GM21576 (cell line): ENCODE results near the gene CFAP91.

Experiments
- ATAC-seq: cut with Tn5 transposase; IDR thresholded peaks from one replicate; pipeline ENCODE4 v1.9.1; 2021; ENCODE audit warnings: mild to moderate bottlenecking, moderate library complexity; ENCODE audit not compliant: unreplicated experiment

CFAP91 gene

DNA sequence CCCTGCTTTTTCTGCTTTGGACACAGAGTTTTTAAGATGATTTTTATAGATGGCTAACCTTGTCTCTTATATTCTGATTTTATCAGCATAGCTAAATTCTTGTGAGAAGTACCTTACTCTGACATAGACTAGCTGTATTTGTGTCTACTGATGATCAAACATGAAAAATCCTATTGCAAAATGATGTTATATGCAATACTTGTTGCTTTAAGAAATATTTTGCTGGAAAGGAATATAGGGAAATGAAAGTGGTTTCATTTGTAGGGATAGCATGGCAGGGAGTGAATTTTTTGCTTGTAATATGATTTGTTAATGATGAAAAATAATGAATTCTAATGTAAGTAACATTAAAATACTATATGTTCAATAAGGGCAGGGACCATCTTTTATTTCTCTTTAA is 35.9 kb downstream of the CFAP91 start:
- ATAC-seq, result no peak

DNA sequence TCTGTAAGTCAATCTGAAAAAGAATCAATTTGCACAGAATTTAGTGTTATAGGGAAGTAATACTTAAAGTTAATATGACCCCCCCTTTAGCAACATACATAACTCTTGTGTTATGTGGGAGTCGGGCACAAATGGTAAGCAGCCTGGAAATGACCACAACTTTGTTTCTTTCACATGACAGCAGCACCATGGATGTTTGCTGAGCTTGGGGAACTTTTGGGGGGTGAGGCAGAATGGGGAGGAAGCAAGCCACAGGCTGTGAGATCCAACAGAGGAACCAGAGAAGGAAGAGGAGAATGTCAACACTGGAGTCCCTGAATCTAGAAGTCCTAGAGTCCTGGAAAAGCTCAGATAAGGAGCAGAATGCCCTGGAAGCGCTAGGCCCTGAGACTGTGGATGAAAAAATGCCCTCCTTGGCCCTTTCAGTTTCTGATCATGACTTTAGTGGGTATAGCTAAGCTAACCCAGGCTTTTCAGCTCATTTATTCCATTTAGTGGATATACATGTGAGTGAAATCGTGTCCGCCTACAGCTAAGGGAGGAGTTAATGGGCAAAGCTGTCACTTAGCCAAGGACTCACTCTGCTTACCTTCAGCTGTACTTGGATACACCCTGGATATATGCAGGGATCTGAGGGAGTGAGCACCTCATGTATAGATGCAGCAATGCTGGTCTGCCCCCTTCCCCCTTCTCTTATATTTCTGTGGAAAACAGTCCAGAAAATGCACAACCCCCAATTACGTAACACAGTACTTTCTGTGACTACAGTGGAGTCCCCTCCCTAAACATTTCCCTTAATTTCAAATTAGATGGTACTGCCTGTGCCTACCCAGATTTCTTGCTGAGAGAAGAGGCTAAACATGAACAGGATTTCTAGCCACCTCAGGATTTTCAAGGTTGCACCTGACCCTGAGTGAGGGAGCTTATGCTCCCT is 39.1 kb downstream of the CFAP91 start:
- ATAC-seq, result no peak

DNA sequence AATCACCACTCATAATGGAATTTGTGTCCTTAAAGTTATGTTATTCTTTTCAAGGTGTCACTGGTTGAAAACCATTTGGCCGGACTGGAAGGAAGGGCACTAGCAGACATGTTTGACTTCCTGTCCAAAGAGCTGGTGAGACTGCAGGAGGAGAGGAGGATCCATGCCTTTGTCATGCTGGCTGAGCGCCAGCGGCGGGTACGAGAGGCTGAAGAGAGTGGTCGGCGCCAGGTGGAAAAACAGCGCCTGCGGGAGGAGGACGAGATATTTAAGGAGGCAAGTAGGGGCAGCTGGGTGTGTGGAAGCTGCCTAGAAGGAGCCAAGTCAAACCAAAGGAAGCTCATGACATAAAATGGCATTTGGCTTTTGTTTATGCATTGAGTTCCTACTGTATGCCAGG is 41.1 kb downstream of the CFAP91 start:
- no peak for ATAC-seq

DNA sequence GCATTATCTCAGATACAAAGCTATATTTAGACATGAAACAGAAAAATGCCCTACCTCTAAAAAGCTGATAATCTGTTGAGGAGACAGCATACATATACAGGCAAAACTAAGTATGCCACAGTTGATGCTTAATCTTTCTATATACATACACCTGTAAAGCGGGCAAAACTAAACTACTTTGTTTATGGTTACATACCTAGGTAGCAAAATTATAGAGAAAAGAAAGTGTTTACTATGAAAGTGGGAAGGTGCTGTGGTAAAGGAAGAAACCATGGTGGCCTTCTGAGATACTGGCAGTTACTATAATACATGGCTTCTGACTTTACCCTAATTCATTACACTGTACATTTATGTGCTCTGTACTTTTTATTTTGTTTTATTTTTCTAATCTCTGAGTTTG is 43.1 kb downstream of the CFAP91 start:
- ATAC-seq, result no peak

DNA sequence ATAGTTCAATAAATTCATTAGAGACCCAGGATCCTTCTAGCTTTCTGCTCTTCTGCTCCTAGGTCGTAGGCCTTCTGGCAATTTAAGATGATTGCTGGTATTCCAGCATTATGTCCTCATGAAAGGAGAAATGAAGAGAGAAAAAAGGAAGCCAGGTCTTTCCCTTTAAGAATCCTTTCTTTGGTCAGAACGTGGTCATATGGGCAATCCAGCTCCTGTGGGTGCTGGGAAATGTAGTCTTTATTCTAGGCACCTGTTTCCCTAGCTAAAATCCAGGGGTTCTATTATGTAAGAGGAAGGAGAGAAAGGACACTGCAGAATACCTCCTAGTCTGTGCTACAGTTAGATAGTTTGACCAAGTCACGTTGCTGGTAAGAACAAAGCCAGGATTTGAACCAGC is 43.6 kb downstream of the CFAP91 start:
- ATAC-seq, result no peak

DNA sequence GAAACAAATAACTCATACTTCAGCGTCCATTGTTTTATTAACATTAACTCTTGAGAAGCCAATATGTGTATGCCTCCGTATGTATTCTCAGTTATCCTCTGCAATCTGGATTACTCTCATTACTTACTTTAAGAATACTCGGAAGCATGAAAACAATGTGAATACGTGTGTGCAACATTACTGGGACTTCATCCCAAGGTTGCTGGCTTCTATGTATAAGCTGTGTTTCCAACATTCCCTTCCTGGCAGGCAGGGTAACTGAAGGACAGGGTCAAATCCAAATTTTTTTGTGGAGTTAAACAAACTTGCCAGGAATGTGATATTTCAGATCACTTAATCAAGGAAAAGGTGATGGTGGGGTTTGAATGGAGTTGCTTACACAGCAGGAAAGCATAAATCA is 44.5 kb downstream of the CFAP91 start:
- ATAC-seq, result no peak

DNA sequence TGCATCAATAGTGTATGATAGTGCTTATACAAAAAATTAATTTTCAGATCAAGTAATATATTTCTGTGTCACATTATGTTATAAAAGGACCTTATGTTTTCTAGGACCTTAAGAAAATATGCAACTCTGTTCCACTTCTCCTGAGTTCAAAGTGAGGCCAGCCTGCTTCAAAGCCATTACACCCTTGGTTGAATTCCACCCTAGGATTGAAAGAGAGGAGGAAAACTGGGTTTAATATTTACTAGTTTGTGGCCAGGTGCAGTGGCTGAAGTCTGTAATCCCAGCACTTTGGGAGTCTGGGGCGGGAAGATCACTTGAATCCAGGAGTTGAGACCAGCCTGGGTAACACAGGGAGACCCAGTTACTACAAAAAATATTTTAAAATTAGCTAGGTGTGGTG is 46.2 kb downstream of the CFAP91 start:
- ATAC-seq, result no peak

DNA sequence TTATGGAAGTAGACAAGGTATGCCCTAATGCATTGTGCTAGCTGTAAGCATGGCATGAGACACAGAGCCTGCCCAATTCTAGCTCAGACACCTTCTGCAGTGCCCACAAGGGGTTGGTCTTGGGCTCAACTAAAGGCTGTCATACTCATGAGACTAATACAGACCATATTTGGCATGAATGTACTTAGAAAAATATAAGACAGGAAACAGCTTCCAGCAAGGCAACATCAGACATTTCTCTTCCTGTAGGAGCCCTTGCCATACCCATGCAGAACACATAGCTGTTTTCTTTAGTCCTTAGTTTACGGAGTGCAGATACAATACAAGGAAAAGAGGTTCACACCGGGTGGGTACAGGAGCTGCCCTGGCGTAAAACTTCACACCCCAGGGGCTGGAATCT is 48.6 kb downstream of the CFAP91 start:
- ATAC-seq, result no peak
